DOHH2 (cell line): ENCODE results near the gene LOXL1.

Source experiments
- EZH2phosphoT487 ChIP-seq: fragments of 200-600 bp; sonication (generic); IDR thresholded peaks from 2 replicates; pipeline ENCODE4 v1.6.1; 2017; ENCODE audit warnings: borderline replicate concordance, mild to moderate bottlenecking, antibody characterized with exemption, low read length, moderate library complexity, mixed read lengths
- TF ChIP-seq, protein P1 (sequence below): fragments of 200-600 bp; sonication (generic); IDR thresholded peaks from one replicate; pipeline ENCODE4 v1.5.1; 2014; ENCODE audit warnings: antibody characterized with exemption, mild to moderate bottlenecking, low read depth, low read length; ENCODE audit not compliant: poor library complexity, severe bottlenecking

DNA sequence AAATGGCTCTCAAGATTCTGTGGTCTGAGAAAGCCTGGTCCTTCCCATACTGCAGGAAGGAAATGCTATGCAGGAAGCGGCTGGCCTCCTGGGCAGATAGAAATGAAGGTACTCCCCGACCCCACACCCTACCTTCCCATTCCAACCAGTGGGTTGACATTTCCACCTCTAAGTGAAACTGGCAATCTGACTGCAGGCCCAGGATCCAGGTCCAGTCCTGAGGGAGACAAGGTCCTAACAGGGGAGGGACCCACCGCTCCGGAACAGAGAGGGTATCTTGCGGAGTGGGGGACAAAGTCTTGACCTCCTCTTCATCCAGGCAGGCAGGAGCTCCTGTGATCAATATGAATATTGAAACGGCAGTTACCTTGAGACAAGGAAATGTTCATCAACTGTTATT lies 6.6 kb upstream of the LOXL1 start:
- TF ChIP-seq, protein P1, sequence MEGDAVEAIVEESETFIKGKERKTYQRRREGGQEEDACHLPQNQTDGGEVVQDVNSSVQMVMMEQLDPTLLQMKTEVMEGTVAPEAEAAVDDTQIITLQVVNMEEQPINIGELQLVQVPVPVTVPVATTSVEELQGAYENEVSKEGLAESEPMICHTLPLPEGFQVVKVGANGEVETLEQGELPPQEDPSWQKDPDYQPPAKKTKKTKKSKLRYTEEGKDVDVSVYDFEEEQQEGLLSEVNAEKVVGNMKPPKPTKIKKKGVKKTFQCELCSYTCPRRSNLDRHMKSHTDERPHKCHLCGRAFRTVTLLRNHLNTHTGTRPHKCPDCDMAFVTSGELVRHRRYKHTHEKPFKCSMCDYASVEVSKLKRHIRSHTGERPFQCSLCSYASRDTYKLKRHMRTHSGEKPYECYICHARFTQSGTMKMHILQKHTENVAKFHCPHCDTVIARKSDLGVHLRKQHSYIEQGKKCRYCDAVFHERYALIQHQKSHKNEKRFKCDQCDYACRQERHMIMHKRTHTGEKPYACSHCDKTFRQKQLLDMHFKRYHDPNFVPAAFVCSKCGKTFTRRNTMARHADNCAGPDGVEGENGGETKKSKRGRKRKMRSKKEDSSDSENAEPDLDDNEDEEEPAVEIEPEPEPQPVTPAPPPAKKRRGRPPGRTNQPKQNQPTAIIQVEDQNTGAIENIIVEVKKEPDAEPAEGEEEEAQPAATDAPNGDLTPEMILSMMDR, result no peak
- no peak for TF ChIP-seq EZH2phosphoT487
